IMR-90 (cell line): ENCODE data around the gene ANKRD2. TPM values are rescaled to one million over a fixed set of nuclear protein-coding genes. Genes with fewer than 3 reads are reported as not detected.

Source experiments
- ATAC-seq: fragments of 200-7000 bp; cut with Tn5 transposase; 2 replicates; pipeline ENCODE4 v1.9.1; 2020; ENCODE audit warnings: low read depth, mild to moderate bottlenecking, moderate library complexity
- BruUV-seq: library from RNA; stranded (reverse); fragments of 400-500 nt; replicated peaks from 2 replicates; lab custom pipeline; 2021; lab: Mats Ljungman, UMichigan
- CTCF ChIA-PET: fragments of 300-600 bp; formaldehyde crosslinking; extraction: SDS; loops from one replicate; lab custom pipeline; 2021; ENCODE audit warnings: antibody characterized with exemption; lab: Yijun Ruan, JAX
- POLR2A ChIA-PET: fragments of 300-600 bp; sonication (Branson Sonifier 250); formaldehyde crosslinking; loops from one replicate; lab custom pipeline; 2022; ENCODE audit warnings: antibody characterized with exemption; ENCODE audit not compliant: unreplicated experiment; lab: Charles Lee
- DNase-seq: peaks from one replicate; pipeline ENCODE4 v3.0.0; 2013
- H2AFZ ChIP-seq: replicated peaks from 2 replicates; pipeline ENCODE3; 2013; ENCODE audit warnings: low read length, mild to moderate bottlenecking; ENCODE audit not compliant: poor library complexity
- H2AK5ac ChIP-seq: 2 replicates; pipeline ENCODE4 v1.6.1; 2013; ENCODE audit warnings: low read depth, low read length, inconsistent platforms
- H2AK9ac ChIP-seq: replicated peaks from 2 replicates; pipeline ENCODE3; 2013; ENCODE audit warnings: mild to moderate bottlenecking, low read depth, low read length, moderate library complexity; ENCODE audit not compliant: poor library complexity
- H2BK120ac ChIP-seq: 2 replicates; pipeline ENCODE4 v1.6.1; 2013; ENCODE audit warnings: low read depth, low read length, inconsistent platforms
- H2BK15ac ChIP-seq: 3 replicates; pipeline ENCODE4 v1.6.1; 2013; ENCODE audit warnings: low read depth, low read length, inconsistent platforms
- H2BK20ac ChIP-seq: 2 replicates; pipeline ENCODE4 v1.6.1; 2013; ENCODE audit warnings: low read depth, mild to moderate bottlenecking, inconsistent platforms, low read length, moderate library complexity
- H2BK5ac ChIP-seq: 2 replicates; pipeline ENCODE4 v1.6.1; 2013; ENCODE audit warnings: mild to moderate bottlenecking, low read depth, low read length, inconsistent platforms; ENCODE audit not compliant: poor library complexity, severe bottlenecking
- H3K14ac ChIP-seq: replicated peaks from 2 replicates; pipeline ENCODE4 v1.6.1; 2013; ENCODE audit warnings: low read depth, low read length, inconsistent platforms
- H3K18ac ChIP-seq: 2 replicates; pipeline ENCODE4 v1.6.1; 2013; ENCODE audit warnings: low read depth, low read length, control low read depth
- H3K23ac ChIP-seq: 2 replicates; pipeline ENCODE4 v1.6.1; 2013; ENCODE audit warnings: low read depth, low read length, inconsistent platforms
- H3K27ac ChIP-seq: 2 replicates; pipeline ENCODE4 v1.5.1; 2013; ENCODE audit warnings: mild to moderate bottlenecking, control low read depth, low read length; ENCODE audit not compliant: insufficient read depth
- H3K27me3 ChIP-seq: 2 replicates; pipeline ENCODE4 v1.6.1; 2013; ENCODE audit warnings: low read length; ENCODE audit not compliant: control insufficient read depth, insufficient read depth
- H3K36me3 ChIP-seq: 2 replicates; pipeline ENCODE4 v1.6.1; 2013; ENCODE audit warnings: low read length, mixed read lengths; ENCODE audit not compliant: control insufficient read depth, insufficient read depth
- H3K4ac ChIP-seq: 2 replicates; pipeline ENCODE4 v1.6.1; 2013; ENCODE audit warnings: low read depth, low read length, inconsistent platforms
- H3K4me1 ChIP-seq: 2 replicates; pipeline ENCODE4 v1.6.1; 2013; ENCODE audit warnings: low read length, mixed read lengths; ENCODE audit not compliant: control insufficient read depth, insufficient read depth
- H3K4me2 ChIP-seq: 2 replicates; pipeline ENCODE4 v1.6.1; 2013; ENCODE audit warnings: low read depth, mild to moderate bottlenecking, control low read depth, low read length, moderate library complexity
- H3K4me3 ChIP-seq: 2 replicates; pipeline ENCODE4 v1.5.1; 2013; ENCODE audit warnings: low read depth, mild to moderate bottlenecking, control low read depth, low read length, moderate library complexity; ENCODE audit not compliant: insufficient read depth
- H3K56ac ChIP-seq: 2 replicates; pipeline ENCODE4 v1.6.1; 2013; ENCODE audit warnings: low read length, inconsistent platforms; ENCODE audit not compliant: insufficient read depth; ENCODE audit errors: extremely low read depth
- H3K79me1 ChIP-seq, 2 experiments: 2 replicates each; pipeline ENCODE4 v1.6.1; 2013; ENCODE audit warnings: low read length in 2 of 2, inconsistent platforms in 1 of 2, low read depth in 1 of 2
- H3K9ac ChIP-seq: 2 replicates; pipeline ENCODE4 v1.6.1; 2013; ENCODE audit warnings: low read depth, low read length, control low read depth
- H3K9me1 ChIP-seq: 2 replicates; pipeline ENCODE4 v1.6.1; 2013; ENCODE audit warnings: low read length, inconsistent platforms; ENCODE audit not compliant: insufficient read depth
- H3K9me3 ChIP-seq: 2 replicates; pipeline ENCODE4 v1.6.1; 2013; ENCODE audit warnings: low read length; ENCODE audit not compliant: control insufficient read depth, insufficient read depth
- H4K20me1 ChIP-seq: 2 replicates; pipeline ENCODE4 v1.6.1; 2013; ENCODE audit warnings: low read length, inconsistent platforms; ENCODE audit not compliant: insufficient read depth
- H4K5ac ChIP-seq: 2 replicates; pipeline ENCODE4 v1.6.1; 2013; ENCODE audit warnings: mild to moderate bottlenecking, low read depth, low read length, control low read depth
- H4K8ac ChIP-seq, 2 experiments: 2 replicates each; pipeline ENCODE4 v1.6.1; 2013; ENCODE audit warnings: low read depth in 2 of 2, low read length in 2 of 2, control low read depth in 1 of 2, inconsistent platforms in 1 of 2
- H4K91ac ChIP-seq: 2 replicates; pipeline ENCODE4 v1.6.1; 2013; ENCODE audit warnings: low read depth, low read length, inconsistent platforms; ENCODE audit not compliant: insufficient read depth
- BHLHE40 ChIP-seq: fragments of 150-350 bp; IDR thresholded peaks from 2 replicates; pipeline ENCODE4 v1.6.1; 2016; ENCODE audit warnings: mild to moderate bottlenecking, low read depth, low read length
- CEBPB ChIP-seq: IDR thresholded peaks from 2 replicates; pipeline ENCODE4 v1.6.1; 2012; ENCODE audit warnings: low read depth, low read length, improper control_type of control experiment
- CHD1 ChIP-seq: IDR thresholded peaks from 2 replicates; pipeline ENCODE4 v1.6.1; 2012; ENCODE audit warnings: low read depth, low read length, improper control_type of control experiment
- FOS ChIP-seq: fragments of 150-350 bp; IDR thresholded peaks from 2 replicates; pipeline ENCODE4 v1.6.1; 2016; ENCODE audit warnings: low read depth, low read length
- MAFK ChIP-seq: IDR thresholded peaks from 2 replicates; pipeline ENCODE4 v1.6.1; 2012; ENCODE audit warnings: low read depth, low read length, improper control_type of control experiment
- MAZ ChIP-seq: IDR thresholded peaks from 2 replicates; pipeline ENCODE4 v1.6.1; 2012; ENCODE audit warnings: low read depth, mild to moderate bottlenecking, low read length, improper control_type of control experiment, moderate library complexity, borderline replicate concordance
- MXI1 ChIP-seq: IDR thresholded peaks from 2 replicates; pipeline ENCODE4 v1.6.1; 2012; ENCODE audit warnings: low read depth, mild to moderate bottlenecking, low read length, moderate library complexity, borderline replicate concordance
- NFE2L2 ChIP-seq: fragments of 150-350 bp; IDR thresholded peaks from 2 replicates; pipeline ENCODE4 v1.6.1; 2016; ENCODE audit warnings: low read depth, mild to moderate bottlenecking, low read length
- POLR2A ChIP-seq: IDR thresholded peaks from 2 replicates; pipeline ENCODE4 v1.6.1; 2012; ENCODE audit warnings: mild to moderate bottlenecking, low read depth, low read length
- RAD21 ChIP-seq: IDR thresholded peaks from 2 replicates; pipeline ENCODE4 v1.6.1; 2012; ENCODE audit warnings: low read length, improper control_type of control experiment
- RCOR1 ChIP-seq: IDR thresholded peaks from 2 replicates; pipeline ENCODE4 v1.6.1; 2012; ENCODE audit warnings: mild to moderate bottlenecking, low read length, improper control_type of control experiment; ENCODE audit not compliant: insufficient replicate concordance
- RFX5 ChIP-seq: IDR thresholded peaks from 2 replicates; pipeline ENCODE4 v1.8.0; 2012; ENCODE audit warnings: low read depth, mild to moderate bottlenecking, low read length, moderate library complexity
- SMC3 ChIP-seq: fragments of 150-350 bp; IDR thresholded peaks from 2 replicates; pipeline ENCODE4 v1.6.1; 2016; ENCODE audit warnings: low read depth, mild to moderate bottlenecking, antibody characterized with exemption, low read length, moderate library complexity
- WGBS, 2 experiments: methylation state at CpG; one replicate each; pipeline versions ENCODE4 v1.1.5 to v1.1.7; 2013; ENCODE audit warnings: missing lambda C conversion rate in 2 of 2; ENCODE audit not compliant: insufficient read length in 1 of 2; ENCODE audit errors: extremely low coverage in 2 of 2; 5-methylcytosine and 5-hydroxymethylcytosine counted together
- dilution Hi-C: fragments of 300-500 bp; cut with HindIII; formaldehyde crosslinking; loops from one replicate; pipeline ENCODE4 v1.14.3; 2018; ENCODE audit warnings: low sequenced_read_pairs; ENCODE audit not compliant: unreplicated experiment
- in situ Hi-C: fragments of 300-500 bp; cut with MboI; formaldehyde crosslinking; loops from 3 replicates; pipeline ENCODE4 v1.14.3; 2019; ENCODE audit warnings: low sequenced_read_pairs, inconsistent platforms, mixed read lengths
- intact Hi-C: fragments of 100-400 bp; cut with micrococcal nuclease; formaldehyde crosslinking; loops from 2 replicates; pipeline ENCODE4 v1.10.0; 2022
- polyA plus RNA-seq, 3 experiments: library from polyadenylated mRNA; depleted of rRNA; stranded (reverse); fragments of >200 nt; gene quantifications; 2 replicates each; pipeline ENCODE4 v1.2.3, GENCODE V29; 2012; ENCODE audit warnings: low replicate concordance in 1 of 3
- total RNA-seq: library from RNA; depleted of rRNA; stranded (reverse); fragments of >200 nt; gene quantifications from 2 replicates; pipeline ENCODE4 v1.2.3, GENCODE V29; 2012
- TF ChIP-seq, protein P1 (sequence below): conservative IDR thresholded peaks from 2 replicates; pipeline ENCODE4 v1.5.1; 2012; ENCODE audit warnings: mild to moderate bottlenecking, low read depth, low read length, improper control_type of control experiment
- TF ChIP-seq, protein P2 (sequence below): fragments of 150-350 bp; IDR thresholded peaks from 2 replicates; pipeline ENCODE4 v1.6.1; 2016; ENCODE audit warnings: low read depth, mild to moderate bottlenecking, low read length, moderate library complexity, borderline replicate concordance
- TF ChIP-seq, protein P3 (sequence below): fragments of 150-350 bp; IDR thresholded peaks from 2 replicates; pipeline ENCODE4 v1.6.1; 2017; ENCODE audit warnings: mild to moderate bottlenecking, antibody characterized with exemption, low read length, low read depth

The ANKRD2 gene
- total and polyA plus RNA-seq, 2 of the 4 experiments (the other 2 are of a cell fraction), result 0.36 to 0.65 TPM

DNA sequence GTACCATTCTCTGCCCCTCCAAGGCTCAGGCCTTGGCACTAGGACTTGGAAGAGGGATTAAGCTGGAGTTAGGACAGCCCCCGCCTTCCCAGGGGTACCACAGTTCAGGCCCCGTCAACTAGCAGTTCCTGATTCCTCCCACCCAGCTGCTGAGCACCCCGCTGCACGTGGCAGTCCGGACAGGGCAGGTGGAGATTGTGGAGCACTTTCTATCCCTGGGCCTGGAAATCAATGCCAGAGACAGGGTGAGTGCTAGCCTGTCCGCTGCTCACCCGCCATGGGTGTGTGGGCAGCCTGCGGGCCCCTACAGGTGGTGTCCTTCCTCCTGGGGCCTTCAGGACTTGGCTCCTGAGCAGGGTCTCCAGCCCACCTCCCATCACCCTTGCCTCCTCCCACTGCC lies 9.6 kb downstream of the ANKRD2 start:
- no peak overlapping the region for H4K5ac ChIP-seq
- BruUV-seq, result no TSS peak
- H3K9ac ChIP-seq, result no peak overlapping the region
- H3K18ac ChIP-seq, result no peak overlapping the region
- no peak overlapping the region for H4K8ac ChIP-seq
- no peak overlapping the region for H3K14ac ChIP-seq
- no peak overlapping the region for H3K27ac ChIP-seq
- H3K9me3 ChIP-seq, result no peaks in the 10 kb centered on the region
- H3K4ac ChIP-seq, result no peak overlapping the region
- dilution Hi-C loops (no loop called here), intact Hi-C loops (no loop called here), in situ Hi-C loops (no loop called here)
- H2BK5ac ChIP-seq, result no peak overlapping the region
- POLR2A ChIA-PET, result no interaction called here
- H2BK15ac ChIP-seq, result no peak overlapping the region
- H3K79me1 ChIP-seq, result no peaks in the 10 kb centered on the region
- no peaks in the 10 kb centered on the region; the same call in 1 of the 2 replicates for H3K27me3 ChIP-seq
- no peak overlapping the region for H4K91ac ChIP-seq
- H3K4me2 ChIP-seq, result no peak overlapping the region
- no peaks in the 10 kb centered on the region for H4K20me1 ChIP-seq
- TF ChIP-seq, protein P1, sequence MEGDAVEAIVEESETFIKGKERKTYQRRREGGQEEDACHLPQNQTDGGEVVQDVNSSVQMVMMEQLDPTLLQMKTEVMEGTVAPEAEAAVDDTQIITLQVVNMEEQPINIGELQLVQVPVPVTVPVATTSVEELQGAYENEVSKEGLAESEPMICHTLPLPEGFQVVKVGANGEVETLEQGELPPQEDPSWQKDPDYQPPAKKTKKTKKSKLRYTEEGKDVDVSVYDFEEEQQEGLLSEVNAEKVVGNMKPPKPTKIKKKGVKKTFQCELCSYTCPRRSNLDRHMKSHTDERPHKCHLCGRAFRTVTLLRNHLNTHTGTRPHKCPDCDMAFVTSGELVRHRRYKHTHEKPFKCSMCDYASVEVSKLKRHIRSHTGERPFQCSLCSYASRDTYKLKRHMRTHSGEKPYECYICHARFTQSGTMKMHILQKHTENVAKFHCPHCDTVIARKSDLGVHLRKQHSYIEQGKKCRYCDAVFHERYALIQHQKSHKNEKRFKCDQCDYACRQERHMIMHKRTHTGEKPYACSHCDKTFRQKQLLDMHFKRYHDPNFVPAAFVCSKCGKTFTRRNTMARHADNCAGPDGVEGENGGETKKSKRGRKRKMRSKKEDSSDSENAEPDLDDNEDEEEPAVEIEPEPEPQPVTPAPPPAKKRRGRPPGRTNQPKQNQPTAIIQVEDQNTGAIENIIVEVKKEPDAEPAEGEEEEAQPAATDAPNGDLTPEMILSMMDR, result no peak
- no peak for TF ChIP-seq RAD21
- TF ChIP-seq RCOR1, result no peak
- TF ChIP-seq, protein P2, sequence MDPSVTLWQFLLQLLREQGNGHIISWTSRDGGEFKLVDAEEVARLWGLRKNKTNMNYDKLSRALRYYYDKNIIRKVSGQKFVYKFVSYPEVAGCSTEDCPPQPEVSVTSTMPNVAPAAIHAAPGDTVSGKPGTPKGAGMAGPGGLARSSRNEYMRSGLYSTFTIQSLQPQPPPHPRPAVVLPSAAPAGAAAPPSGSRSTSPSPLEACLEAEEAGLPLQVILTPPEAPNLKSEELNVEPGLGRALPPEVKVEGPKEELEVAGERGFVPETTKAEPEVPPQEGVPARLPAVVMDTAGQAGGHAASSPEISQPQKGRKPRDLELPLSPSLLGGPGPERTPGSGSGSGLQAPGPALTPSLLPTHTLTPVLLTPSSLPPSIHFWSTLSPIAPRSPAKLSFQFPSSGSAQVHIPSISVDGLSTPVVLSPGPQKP, result no peak
- TF ChIP-seq FOS, result no peak
- TF ChIP-seq NFE2L2, result no peak
- no peak for TF ChIP-seq MAFK
- TF ChIP-seq CEBPB, result no peak
- no peak for TF ChIP-seq SMC3
- TF ChIP-seq MXI1, result no peak
- no peak for TF ChIP-seq POLR2A
- TF ChIP-seq, protein P3, sequence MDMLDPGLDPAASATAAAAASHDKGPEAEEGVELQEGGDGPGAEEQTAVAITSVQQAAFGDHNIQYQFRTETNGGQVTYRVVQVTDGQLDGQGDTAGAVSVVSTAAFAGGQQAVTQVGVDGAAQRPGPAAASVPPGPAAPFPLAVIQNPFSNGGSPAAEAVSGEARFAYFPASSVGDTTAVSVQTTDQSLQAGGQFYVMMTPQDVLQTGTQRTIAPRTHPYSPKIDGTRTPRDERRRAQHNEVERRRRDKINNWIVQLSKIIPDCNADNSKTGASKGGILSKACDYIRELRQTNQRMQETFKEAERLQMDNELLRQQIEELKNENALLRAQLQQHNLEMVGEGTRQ, result no peak
- no peak for TF ChIP-seq RFX5
- no peak for TF ChIP-seq CHD1
- TF ChIP-seq BHLHE40, result no peak
- TF ChIP-seq MAZ, result no peak
- H2AK9ac ChIP-seq, result no peak overlapping the region
- no peak for DNase-seq
- ATAC-seq, result no peak
- no peak overlapping the region for H3K23ac ChIP-seq
- CTCF ChIA-PET, result interaction anchor here (0.6 to 1.4 kb wide), 2 partner anchors 8 to 31 kb away, joined by 3 read pairs; no protein-coding TSS in a partner anchor
- H3K56ac ChIP-seq, result no peak overlapping the region
- no CpG with 5 or more reads among the region's 8 CpGs for WGBS, 2 experiments
- no peak overlapping the region for H2AK5ac ChIP-seq
- H3K4me1 ChIP-seq, result peaks cover 3% of the 10 kb centered on the region; the same call in 1 of the 2 replicates
- H2BK20ac ChIP-seq, result no peak overlapping the region
- no peak overlapping the region for H3K4me3 ChIP-seq
- H3K36me3 ChIP-seq, result no peaks in the 10 kb centered on the region
- H2AFZ ChIP-seq, result no peak overlapping the region
- no peak overlapping the region for H2BK120ac ChIP-seq
- H3K9me1 ChIP-seq, result 0 out of 2 replicates have a peak, but pooled peaks cover 6% of the 10 kb centered on the region
